OCI-LY1 (cell line): ENCODE measurements around the gene ALDH1A1.

ENCODE experiments used
- H2AFZ ChIP-seq: fragments of 200-600 bp; sonication (generic), shearing (Covaris generic); 2 replicates; pipeline ENCODE4 v1.6.0; 2014; ENCODE audit warnings: antibody characterized with exemption, mild to moderate bottlenecking, low read length
- H3F3A ChIP-seq: fragments of 200-600 bp; sonication (generic), shearing (Covaris generic); 2 replicates; pipeline ENCODE4 v1.6.0; 2014; ENCODE audit warnings: mild to moderate bottlenecking, antibody characterized with exemption, low read length, moderate library complexity; ENCODE audit not compliant: insufficient read depth
- H3K27ac ChIP-seq: fragments of 200-600 bp; sonication (generic); 2 replicates; pipeline ENCODE4 v1.5.1; 2014; ENCODE audit warnings: low read length, mixed run types, mild to moderate bottlenecking, low read depth; ENCODE audit not compliant: poor library complexity, severe bottlenecking
- H3K27me3 ChIP-seq: fragments of 200-600 bp; sonication (generic); 2 replicates; pipeline ENCODE4 v1.6.0; 2014; ENCODE audit warnings: antibody characterized with exemption, mild to moderate bottlenecking, low read length, moderate library complexity; ENCODE audit not compliant: insufficient read depth
- H3K36me3 ChIP-seq: fragments of 200-600 bp; sonication (generic); 2 replicates; pipeline ENCODE4 v1.6.1; 2014; ENCODE audit warnings: mild to moderate bottlenecking, antibody characterized with exemption, low read length, moderate library complexity, mixed read lengths; ENCODE audit not compliant: insufficient read depth
- H3K4me1 ChIP-seq: fragments of 200-600 bp; sonication (generic); 2 replicates; pipeline ENCODE4 v1.5.1; 2014; ENCODE audit warnings: mild to moderate bottlenecking, low read length, moderate library complexity; ENCODE audit not compliant: insufficient read depth, severe bottlenecking
- H3K4me2 ChIP-seq: fragments of 200-600 bp; sonication (generic), shearing (Covaris generic); 2 replicates; pipeline ENCODE4 v1.6.1; 2014; ENCODE audit warnings: low read length
- H3K4me3 ChIP-seq: fragments of 200-600 bp; sonication (generic); 2 replicates; pipeline ENCODE4 v1.5.1; 2014; ENCODE audit warnings: low read length, low read depth, mild to moderate bottlenecking, mixed read lengths; ENCODE audit not compliant: poor library complexity, severe bottlenecking
- H3K79me2 ChIP-seq: fragments of 200-600 bp; shearing (Covaris generic); 2 replicates; pipeline ENCODE4 v1.6.1; 2016; ENCODE audit warnings: mixed run types, low read length, mixed read lengths; ENCODE audit not compliant: insufficient read depth
- H3K9ac ChIP-seq: fragments of 200-600 bp; sonication (generic), shearing (Covaris generic); 2 replicates; pipeline ENCODE4 v1.6.1; 2014; ENCODE audit warnings: mild to moderate bottlenecking, low read length, mixed read lengths
- H3K9me2 ChIP-seq: fragments of 200-600 bp; sonication (generic), shearing (Covaris generic); 2 replicates; pipeline ENCODE4 v1.6.1; 2014; ENCODE audit warnings: low read depth, mild to moderate bottlenecking, low read length, mixed read lengths
- H3K9me3 ChIP-seq: fragments of 200-600 bp; shearing (Covaris generic); 2 replicates; pipeline ENCODE4 v1.6.1; 2014; ENCODE audit warnings: low read length, mixed read lengths
- H4K20me1 ChIP-seq: fragments of 200-600 bp; sonication (generic), shearing (Covaris generic); 2 replicates; pipeline ENCODE4 v1.6.0; 2016; ENCODE audit warnings: mild to moderate bottlenecking, low read length; ENCODE audit not compliant: insufficient read depth
- EZH2 ChIP-seq: fragments of 200-600 bp; sonication (generic), shearing (Covaris generic); IDR thresholded peaks from 2 replicates; pipeline ENCODE4 v1.8.0; 2017; ENCODE audit warnings: borderline replicate concordance, mixed run types, mild to moderate bottlenecking, antibody characterized with exemption, low read length, moderate library complexity, mixed read lengths
- TF ChIP-seq, protein P1 (sequence below): fragments of 200-600 bp; sonication (generic), shearing (Covaris generic); IDR thresholded peaks from 2 replicates; pipeline ENCODE4 v1.5.1; 2017; ENCODE audit warnings: mild to moderate bottlenecking, antibody characterized with exemption, low read length, moderate library complexity, mixed read lengths

The ALDH1A1 gene

DNA sequence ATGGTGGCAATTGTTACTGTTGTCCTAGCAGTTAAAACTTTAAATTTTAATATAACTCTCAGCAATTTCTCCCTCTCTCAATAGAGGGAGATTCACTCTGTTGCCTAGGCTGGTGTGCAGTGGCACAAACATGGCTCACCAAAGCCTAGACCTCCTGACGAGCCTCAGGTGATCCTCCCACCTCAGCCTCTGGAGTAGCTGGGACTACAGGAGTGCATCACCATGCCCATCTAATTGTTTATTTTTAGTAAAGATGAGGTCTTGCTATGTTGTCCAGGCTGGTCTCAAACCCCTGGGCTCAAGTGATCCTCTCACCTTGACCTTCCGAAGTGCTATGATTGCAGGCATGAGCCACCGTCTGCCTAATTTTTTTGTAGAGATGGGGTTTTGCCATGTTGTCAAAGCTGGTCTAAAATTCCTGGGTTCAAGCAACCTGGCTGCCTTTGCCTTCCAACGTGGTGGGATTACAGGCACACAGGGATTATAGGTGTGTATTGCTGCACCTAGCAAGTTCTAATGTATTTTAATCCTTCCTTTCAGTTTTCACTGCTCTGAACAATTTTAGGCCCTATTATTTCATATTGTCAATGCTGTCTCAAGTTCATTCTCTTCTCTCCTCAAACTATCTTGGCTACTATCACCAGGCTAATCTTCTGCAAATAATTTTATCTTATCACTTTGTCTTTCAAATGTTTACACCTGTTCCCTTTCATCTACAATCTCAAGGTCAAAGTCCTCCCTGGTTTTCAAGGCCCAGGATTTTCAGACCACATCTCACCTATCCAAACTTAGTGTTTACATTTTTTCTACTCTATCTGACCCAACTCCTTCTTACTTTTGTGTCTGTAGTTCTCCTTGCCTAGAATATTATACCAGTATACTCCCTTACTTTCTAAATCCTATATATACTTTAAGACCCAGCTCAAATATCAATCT lies 18.9 kb downstream of the ALDH1A1 start:
- Histone ChIP-seq H3K9me3 (no peaks in the 10 kb centered on the region), H3K36me3 (no peaks in the 10 kb centered on the region), H3K27ac (no peak overlapping the region), H4K20me1 (no peaks in the 10 kb centered on the region), H3K9me2 (no peaks in the 10 kb centered on the region), H3K4me3 (no peak overlapping the region), H3F3A (no peaks in the 10 kb centered on the region), H3K4me1 (no peaks in the 10 kb centered on the region), H3K4me2 (no peak overlapping the region), H3K79me2 (no peaks in the 10 kb centered on the region), H3K9ac (no peak overlapping the region), H3K27me3 (no peaks in the 10 kb centered on the region), H2AFZ (no peak overlapping the region)
- TF ChIP-seq EZH2, result no peak
- TF ChIP-seq, protein P1, sequence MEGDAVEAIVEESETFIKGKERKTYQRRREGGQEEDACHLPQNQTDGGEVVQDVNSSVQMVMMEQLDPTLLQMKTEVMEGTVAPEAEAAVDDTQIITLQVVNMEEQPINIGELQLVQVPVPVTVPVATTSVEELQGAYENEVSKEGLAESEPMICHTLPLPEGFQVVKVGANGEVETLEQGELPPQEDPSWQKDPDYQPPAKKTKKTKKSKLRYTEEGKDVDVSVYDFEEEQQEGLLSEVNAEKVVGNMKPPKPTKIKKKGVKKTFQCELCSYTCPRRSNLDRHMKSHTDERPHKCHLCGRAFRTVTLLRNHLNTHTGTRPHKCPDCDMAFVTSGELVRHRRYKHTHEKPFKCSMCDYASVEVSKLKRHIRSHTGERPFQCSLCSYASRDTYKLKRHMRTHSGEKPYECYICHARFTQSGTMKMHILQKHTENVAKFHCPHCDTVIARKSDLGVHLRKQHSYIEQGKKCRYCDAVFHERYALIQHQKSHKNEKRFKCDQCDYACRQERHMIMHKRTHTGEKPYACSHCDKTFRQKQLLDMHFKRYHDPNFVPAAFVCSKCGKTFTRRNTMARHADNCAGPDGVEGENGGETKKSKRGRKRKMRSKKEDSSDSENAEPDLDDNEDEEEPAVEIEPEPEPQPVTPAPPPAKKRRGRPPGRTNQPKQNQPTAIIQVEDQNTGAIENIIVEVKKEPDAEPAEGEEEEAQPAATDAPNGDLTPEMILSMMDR, result no peak

DNA sequence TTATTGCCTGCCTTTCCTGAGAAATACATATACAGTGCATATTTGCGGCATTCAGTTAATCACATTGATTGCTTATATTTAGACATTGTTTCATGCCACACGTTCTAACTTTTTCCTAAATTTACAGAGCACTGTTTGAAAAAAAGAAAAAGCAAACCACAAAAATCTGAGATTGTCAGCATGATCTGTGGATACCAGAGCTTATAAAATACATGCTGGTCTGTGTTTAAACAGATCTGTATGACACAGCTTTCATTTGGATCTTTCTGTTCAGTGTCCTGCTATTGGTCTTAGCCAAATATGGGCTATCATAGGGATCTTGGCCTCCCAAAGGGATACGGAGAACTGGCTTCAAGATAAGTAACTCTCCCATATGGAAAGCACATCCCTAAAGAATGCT lies 20.2 kb downstream of the ALDH1A1 start:
- Histone ChIP-seq H3K27ac (no peak overlapping the region), H3K9me3 (no peaks in the 10 kb centered on the region), H3F3A (no peaks in the 10 kb centered on the region), H3K9ac (no peak overlapping the region), H3K4me3 (no peak overlapping the region), H4K20me1 (no peaks in the 10 kb centered on the region), H3K9me2 (no peaks in the 10 kb centered on the region), H3K4me1 (no peaks in the 10 kb centered on the region), H3K27me3 (no peaks in the 10 kb centered on the region), H3K4me2 (no peak overlapping the region), H2AFZ (no peak overlapping the region), H3K36me3 (no peaks in the 10 kb centered on the region), H3K79me2 (no peaks in the 10 kb centered on the region)
- TF ChIP-seq, protein P1, result no peak
- TF ChIP-seq EZH2, result no peak

DNA sequence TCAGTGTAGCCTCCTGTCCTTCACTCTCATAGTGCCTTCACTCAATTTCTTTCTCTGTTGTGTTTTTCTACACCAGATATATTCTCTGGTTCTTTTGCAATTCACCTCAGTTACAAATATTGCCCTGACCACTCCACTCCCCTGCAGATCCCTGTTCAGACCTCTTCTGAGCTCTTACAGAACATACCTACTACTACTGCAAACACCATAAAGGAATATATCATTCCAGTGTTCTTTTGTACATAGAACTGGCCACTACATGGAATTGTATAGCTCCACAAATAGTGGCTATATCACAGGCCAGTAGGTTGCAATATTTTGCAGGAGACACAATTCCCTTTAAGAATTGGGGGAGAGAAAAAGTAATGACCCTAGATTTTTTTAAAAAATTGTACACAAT lies 21.0 kb downstream of the ALDH1A1 start:
- H3K36me3 ChIP-seq, result no peaks in the 10 kb centered on the region
- H3K4me1 ChIP-seq, result no peaks in the 10 kb centered on the region
- H3K9me2 ChIP-seq, result no peaks in the 10 kb centered on the region
- H3K4me2 ChIP-seq, result no peak overlapping the region
- no peaks in the 10 kb centered on the region for H3K27me3 ChIP-seq
- no peak overlapping the region for H2AFZ ChIP-seq
- no peaks in the 10 kb centered on the region for H3K9me3 ChIP-seq
- H3K4me3 ChIP-seq, result no peak overlapping the region
- H3F3A ChIP-seq, result no peaks in the 10 kb centered on the region
- H4K20me1 ChIP-seq, result no peaks in the 10 kb centered on the region
- no peak overlapping the region for H3K9ac ChIP-seq
- H3K27ac ChIP-seq, result no peak overlapping the region
- TF ChIP-seq, protein P1, result no peak
- no peak for TF ChIP-seq EZH2
- no peaks in the 10 kb centered on the region for H3K79me2 ChIP-seq
